GM23248 (cell line): ENCODE measurements around the gene DIP2C. TPM values are rescaled to one million over a fixed set of nuclear protein-coding genes. Genes with fewer than 3 reads are reported as not detected.

Experiments used
- DNase-seq: peaks from one replicate; pipeline ENCODE4 v3.0.0-alpha.2; 2015
- H2AFZ ChIP-seq: fragments of 200-600 bp; sonication (generic); 2 replicates; pipeline ENCODE4 v1.6.1; 2016; ENCODE audit warnings: antibody characterized with exemption
- H3F3A ChIP-seq: fragments of 200-600 bp; sonication (generic); 2 replicates; pipeline ENCODE4 v1.6.1; 2016; ENCODE audit warnings: mild to moderate bottlenecking, antibody characterized with exemption, mixed run types; ENCODE audit not compliant: insufficient read depth
- H3K27ac ChIP-seq: fragments of 200-600 bp; sonication (generic); 2 replicates; pipeline ENCODE4 v1.5.1; 2016; ENCODE audit warnings: mild to moderate bottlenecking
- H3K27me3 ChIP-seq: fragments of 200-600 bp; sonication (generic); replicated peaks from 2 replicates; pipeline ENCODE4 v1.6.1; 2016; ENCODE audit warnings: mild to moderate bottlenecking; ENCODE audit not compliant: insufficient read depth
- H3K36me3 ChIP-seq: fragments of 200-600 bp; sonication (generic); 2 replicates; pipeline ENCODE4 v1.6.1; 2016; ENCODE audit warnings: low read depth, mild to moderate bottlenecking
- H3K4me1 ChIP-seq: fragments of 200-600 bp; sonication (generic); 2 replicates; pipeline ENCODE4 v1.6.1; 2016; ENCODE audit warnings: mild to moderate bottlenecking; ENCODE audit not compliant: insufficient read depth
- H3K4me2 ChIP-seq: fragments of 200-600 bp; sonication (generic); one replicate; pipeline ENCODE4 v1.6.1; 2016; ENCODE audit warnings: mild to moderate bottlenecking; ENCODE audit not compliant: unreplicated experiment
- H3K4me3 ChIP-seq: fragments of 200-600 bp; sonication (generic); 2 replicates; pipeline ENCODE4 v1.5.1; 2016; ENCODE audit warnings: mild to moderate bottlenecking
- H3K79me2 ChIP-seq: fragments of 200-600 bp; sonication (generic); 2 replicates; pipeline ENCODE4 v1.6.1; 2016; ENCODE audit warnings: mild to moderate bottlenecking; ENCODE audit not compliant: insufficient read depth
- H3K9ac ChIP-seq: fragments of 200-600 bp; sonication (generic); 2 replicates; pipeline ENCODE4 v1.6.1; 2016; ENCODE audit warnings: mild to moderate bottlenecking
- H3K9me2 ChIP-seq: fragments of 200-600 bp; sonication (generic); 2 replicates; pipeline ENCODE4 v1.6.1; 2016; ENCODE audit warnings: mixed run types, mild to moderate bottlenecking, moderate library complexity; ENCODE audit not compliant: insufficient read depth
- H3K9me3 ChIP-seq: fragments of 200-600 bp; sonication (generic); one replicate; pipeline ENCODE4 v1.6.1; 2017; ENCODE audit warnings: low read depth
- H4K20me1 ChIP-seq: fragments of 200-600 bp; sonication (generic); 2 replicates; pipeline ENCODE4 v1.6.0; 2016; ENCODE audit not compliant: insufficient read depth
- EZH2 ChIP-seq: fragments of 200-600 bp; sonication (generic); IDR thresholded peaks from 2 replicates; pipeline ENCODE4 v1.6.1; 2018; ENCODE audit warnings: antibody characterized with exemption, mild to moderate bottlenecking; ENCODE audit not compliant: insufficient read depth, poor library complexity, severe bottlenecking
- EZH2phosphoT487 ChIP-seq: fragments of 200-600 bp; sonication (generic); IDR thresholded peaks from 2 replicates; pipeline ENCODE4 v1.6.1; 2018; ENCODE audit warnings: antibody characterized with exemption, moderate library complexity, mild to moderate bottlenecking, low read depth; ENCODE audit not compliant: insufficient read depth
- WGBS, 2 experiments: methylation state at CpG; one replicate each; pipeline ENCODE4 v1.1.6; 2015 to 2017; ENCODE audit warnings: low lambda C conversion rate in 2 of 2, low coverage in 1 of 2; ENCODE audit errors: missing lambda C conversion rate in 2 of 2; 5-methylcytosine and 5-hydroxymethylcytosine counted together
- in situ Hi-C: fragments of 300-500 bp; cut with MboI; formaldehyde crosslinking; loops from 2 replicates; pipeline ENCODE4 v1.15.0; 2020
- polyA plus RNA-seq: library from polyadenylated mRNA; unstranded; fragments of >200 nt; fragmentation: Nextera tagmentation; extraction: Ambion mirVana; gene quantifications from 2 replicates; pipeline ENCODE4 v1.2.1, GENCODE V29; 2016
- total RNA-seq: library from RNA; depleted of rRNA; stranded (reverse); fragments of >200 nt; shearing (Covaris generic); gene quantifications from 2 replicates; pipeline ENCODE4 v1.2.3, GENCODE V29; 2014

The DIP2C gene
- total and polyA plus RNA-seq, 2 experiments from 2014 or later: 12.0 to 13.1 TPM

DNA sequence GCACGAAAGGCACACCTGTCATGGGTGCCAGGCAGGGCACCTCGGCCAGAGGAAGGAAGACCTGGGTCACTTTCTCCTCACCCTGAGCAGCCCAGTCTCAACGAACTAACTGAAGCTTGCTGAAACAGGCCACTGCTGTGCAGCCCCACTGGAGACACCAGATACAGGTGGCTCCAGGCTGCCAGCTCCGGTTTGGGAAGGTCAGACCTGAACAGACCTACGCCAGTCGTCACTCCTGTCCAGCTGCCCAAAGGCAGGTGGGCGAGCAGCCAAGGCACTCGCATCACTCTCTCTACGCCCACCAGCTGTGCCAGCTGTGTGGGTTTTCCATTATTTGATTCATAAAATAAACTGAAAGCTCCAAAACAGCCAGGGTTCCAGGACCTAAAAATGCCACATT, 298.2 kb downstream of the DIP2C start:
- no peaks in the 10 kb centered on the region for H3K27me3 ChIP-seq
- H3K9me2 ChIP-seq: no peaks in the 10 kb centered on the region
- no peaks in the 10 kb centered on the region for H3F3A ChIP-seq
- no peaks in the 10 kb centered on the region; the same call in 1 of the 2 replicates for H3K36me3 ChIP-seq
- peak; percentile 27 for DNase-seq
- no peaks in the 10 kb centered on the region for H3K4me1 ChIP-seq
- H3K9me3 ChIP-seq: no peaks in the 10 kb centered on the region
- no peak overlapping the region for H2AFZ ChIP-seq
- no peak overlapping the region for H3K4me3 ChIP-seq
- no peak overlapping the region for H3K4me2 ChIP-seq
- H4K20me1 ChIP-seq: no peaks in the 10 kb centered on the region
- 62 to 64% methylated on average over 8 to 9 of the region's 9 CpGs for WGBS, 2 experiments
- H3K9ac ChIP-seq: no peak overlapping the region
- TF ChIP-seq EZH2phosphoT487 (no peak), EZH2 (no peak)
- H3K79me2 ChIP-seq: no peaks in the 10 kb centered on the region
- in situ Hi-C loops: no loop called here
- H3K27ac ChIP-seq: no peak overlapping the region

DNA sequence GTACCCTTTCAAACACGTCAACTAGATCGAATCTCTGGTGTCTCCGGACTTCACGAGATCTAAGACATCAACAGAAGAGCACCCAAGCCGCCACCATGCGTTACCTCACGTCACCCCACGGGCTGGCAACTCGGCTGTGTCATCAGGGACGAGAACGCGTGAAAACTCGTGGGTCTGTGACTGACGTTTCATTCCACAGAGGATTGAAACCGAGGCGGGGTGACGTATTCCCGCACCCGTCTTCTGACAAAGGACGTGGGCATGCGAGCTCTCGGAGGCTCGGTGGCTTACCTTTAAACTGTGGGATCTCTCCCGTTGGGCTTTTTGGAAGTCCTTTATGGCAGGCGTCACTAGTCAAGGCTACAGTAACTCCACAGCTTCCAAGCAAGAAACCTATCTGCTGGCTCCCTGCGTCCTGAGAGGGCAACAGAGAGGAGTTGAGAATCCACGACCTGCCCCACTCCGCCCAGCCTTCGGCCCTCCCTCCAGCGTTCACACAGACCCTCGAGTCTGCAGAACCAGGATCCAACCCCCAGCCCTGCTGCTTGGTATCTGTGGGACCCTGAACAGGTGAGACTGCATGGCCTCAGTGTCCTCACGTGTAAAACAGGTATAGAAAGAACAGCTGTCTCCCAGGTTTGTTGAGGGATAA, 298.9 kb downstream of the DIP2C start:
- 92% methylated on average over 32 of the region's 32 CpGs for WGBS, 2 experiments
- no peak overlapping the region for H3K27ac ChIP-seq
- H3K4me3 ChIP-seq: no peak overlapping the region
- no peaks in the 10 kb centered on the region for H3K9me3 ChIP-seq
- H3K9me2 ChIP-seq: no peaks in the 10 kb centered on the region
- no peaks in the 10 kb centered on the region for H3K79me2 ChIP-seq
- H3K36me3 ChIP-seq: no peaks in the 10 kb centered on the region; the same call in 1 of the 2 replicates
- H4K20me1 ChIP-seq: no peaks in the 10 kb centered on the region
- H3K27me3 ChIP-seq: no peaks in the 10 kb centered on the region
- TF ChIP-seq EZH2phosphoT487: no peak
- no peak for TF ChIP-seq EZH2
- no peak overlapping the region for H2AFZ ChIP-seq
- H3K4me2 ChIP-seq: no peak overlapping the region
- H3K4me1 ChIP-seq: no peaks in the 10 kb centered on the region
- H3K9ac ChIP-seq: no peak overlapping the region
- no peak for DNase-seq
- no peaks in the 10 kb centered on the region for H3F3A ChIP-seq
- in situ Hi-C loops: no loop called here

GRCh38 chr10:389836-390448, 299.5 kb downstream of the DIP2C start:
- no peak overlapping the region for H2AFZ ChIP-seq
- WGBS, 2 experiments: 91 to 93% methylated on average over 23 of the region's 23 CpGs
- in situ Hi-C loops: no loop called here

GRCh38 chr10:389261-389790, 300.1 kb downstream of the DIP2C start:
- H3K9me2 ChIP-seq: no peaks in the 10 kb centered on the region
- no peaks in the 10 kb centered on the region for H3K27me3 ChIP-seq
- H3K27ac ChIP-seq: no peak overlapping the region
- in situ Hi-C loops: no loop called here
- H3F3A ChIP-seq: no peaks in the 10 kb centered on the region
- TF ChIP-seq EZH2phosphoT487 (no peak), EZH2 (no peak)
- no peaks in the 10 kb centered on the region for H3K4me1 ChIP-seq
- WGBS, 2 experiments: 97% methylated on average over 15 to 16 of the region's 16 CpGs
- no peaks in the 10 kb centered on the region; the same call in 1 of the 2 replicates for H3K36me3 ChIP-seq
- H3K9me3 ChIP-seq: no peaks in the 10 kb centered on the region
- DNase-seq: no peak
- no peak overlapping the region for H3K4me2 ChIP-seq
- no peaks in the 10 kb centered on the region for H3K79me2 ChIP-seq
- H2AFZ ChIP-seq: no peak overlapping the region
- H4K20me1 ChIP-seq: no peaks in the 10 kb centered on the region
- no peak overlapping the region for H3K4me3 ChIP-seq
- H3K9ac ChIP-seq: no peak overlapping the region

More at GRCh38 chr10:389836-390448, 299.5 kb downstream of the DIP2C start:
- no peaks in the 10 kb centered on the region for H3K79me2 ChIP-seq
- H3K4me2 ChIP-seq: no peak overlapping the region
- H3K9me2 ChIP-seq: no peaks in the 10 kb centered on the region
- TF ChIP-seq EZH2phosphoT487 (no peak), EZH2 (no peak)
- H3K4me1 ChIP-seq: no peaks in the 10 kb centered on the region
- no peaks in the 10 kb centered on the region for H4K20me1 ChIP-seq
- H3K27ac ChIP-seq: no peak overlapping the region
- H3K9ac ChIP-seq: no peak overlapping the region
- no peak for DNase-seq
- no peak overlapping the region for H3K4me3 ChIP-seq
- H3K27me3 ChIP-seq: no peaks in the 10 kb centered on the region
- no peaks in the 10 kb centered on the region for H3F3A ChIP-seq
- H3K36me3 ChIP-seq: no peaks in the 10 kb centered on the region; the same call in 1 of the 2 replicates
- no peaks in the 10 kb centered on the region for H3K9me3 ChIP-seq
